Endodermal cell (in vitro differentiated cells): ENCODE measurements around the gene TBCK. TPM values are rescaled to one million over a fixed set of nuclear protein-coding genes. Genes with fewer than 3 reads are reported as not detected.
A peak's percentile ranks its signal among the peaks of the same experiment; 100 is the strongest.

Source experiments
- DNase-seq: peaks from one replicate; pipeline ENCODE4 v3.0.0-alpha.2; 2017
- H3K27ac ChIP-seq: 2 replicates; pipeline ENCODE4 v1.5.1; 2013; ENCODE audit warnings: mild to moderate bottlenecking, low read depth, low read length, moderate library complexity
- H3K27me3 ChIP-seq: 2 replicates; pipeline ENCODE4 v1.6.1; 2013; ENCODE audit warnings: mild to moderate bottlenecking, low read length, moderate library complexity; ENCODE audit not compliant: insufficient read depth, control insufficient read depth, poor library complexity, severe bottlenecking
- H3K36me3 ChIP-seq: 2 replicates; pipeline ENCODE4 v1.7.0; 2013; ENCODE audit warnings: mild to moderate bottlenecking, low read length, moderate library complexity; ENCODE audit not compliant: control insufficient read depth, insufficient read depth
- H3K4me1 ChIP-seq: one replicate; pipeline ENCODE4 v1.7.0; 2013; ENCODE audit warnings: low read length; ENCODE audit not compliant: control insufficient read depth, insufficient read depth
- H3K4me3 ChIP-seq: 2 replicates; pipeline ENCODE4 v1.5.1; 2013; ENCODE audit warnings: mild to moderate bottlenecking, low read length, moderate library complexity
- H3K9ac ChIP-seq: 2 replicates; pipeline ENCODE4 v1.6.1; 2013; ENCODE audit warnings: mild to moderate bottlenecking, low read length, moderate library complexity; ENCODE audit not compliant: poor library complexity, severe bottlenecking; ENCODE audit errors: extremely low read depth
- H3K9me3 ChIP-seq: 2 replicates; pipeline ENCODE4 v1.6.1; 2013; ENCODE audit warnings: mild to moderate bottlenecking, low read length, moderate library complexity; ENCODE audit not compliant: control insufficient read depth
- H3K27ac Mint-ChIP-seq: 2 replicates; pipeline ENCODE4 v1.8.0; 2020; ENCODE audit warnings: mixed read lengths
- H3K27me3 Mint-ChIP-seq: 2 replicates; pipeline ENCODE4 v1.8.0; 2021; ENCODE audit warnings: mild to moderate bottlenecking, mixed read lengths; ENCODE audit not compliant: insufficient read depth
- H3K36me3 Mint-ChIP-seq: 2 replicates; pipeline ENCODE4 v1.8.0; 2020; ENCODE audit warnings: low read depth, mixed read lengths
- H3K4me1 Mint-ChIP-seq: 2 replicates; pipeline ENCODE4 v1.8.0; 2020; ENCODE audit warnings: mixed read lengths
- H3K4me3 Mint-ChIP-seq: 2 replicates; pipeline ENCODE4 v1.8.0; 2020; ENCODE audit warnings: mild to moderate bottlenecking, moderate library complexity, mixed read lengths
- H3K9me3 Mint-ChIP-seq: 2 replicates; pipeline ENCODE4 v1.8.0; 2020; ENCODE audit warnings: mild to moderate bottlenecking, mixed read lengths
- CTCF ChIP-seq: fragments of 200-600 bp; sonication (generic); conservative IDR thresholded peaks from 2 replicates; pipeline ENCODE4 v1.5.0; 2021; ENCODE audit warnings: antibody characterized with exemption, mild to moderate bottlenecking
- WGBS, 2 experiments: methylation state at CpG; one replicate each; pipeline versions ENCODE4 v1.1.5 to v1.1.7; 2013; ENCODE audit warnings: missing lambda C conversion rate in 2 of 2, mixed read lengths in 1 of 2; ENCODE audit not compliant: insufficient coverage in 1 of 2, insufficient read length in 1 of 2; 5-methylcytosine and 5-hydroxymethylcytosine counted together
- total RNA-seq, 2 donors: library from RNA; stranded (reverse); fragmentation: NEBNext Ultra II Directional in 1 of 2; extraction: Animal tissue kit (Norgen Biotek cat#: 25700) in 1 of 2; gene quantifications; 2 replicates in 1 of 2; 3 replicates in 1 of 2; pipeline ENCODE4 v1.2.1, GENCODE V29; 2021

The TBCK gene
- total RNA-seq, 2 donors from 2014 or later: 48.3 to 52.9 TPM

DNA sequence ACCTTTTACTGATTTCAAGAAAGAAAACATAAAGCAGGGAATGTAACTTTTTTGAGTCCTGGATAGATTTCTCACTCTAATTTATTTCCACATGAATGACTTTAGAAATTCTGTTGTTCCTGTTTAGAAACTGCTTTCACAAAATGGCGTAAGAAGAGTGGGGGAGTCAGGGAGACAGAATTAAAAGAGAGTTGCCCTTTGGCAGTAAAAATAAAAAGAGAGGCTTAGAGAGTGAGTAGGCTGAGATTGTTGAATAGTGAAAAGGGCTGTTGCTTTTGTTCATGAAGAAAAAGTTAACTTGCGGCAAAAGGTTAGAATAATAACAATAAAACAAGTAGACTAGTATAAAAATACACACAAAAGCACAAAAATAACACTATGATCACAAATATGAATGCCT, 166.1 kb downstream of the TBCK start:
- Mint-ChIP-seq H3K27ac (no peak overlapping the region), H3K36me3 (peaks cover 55% of the 10 kb centered on the region), H3K4me1 (no peaks in the 10 kb centered on the region), H3K27me3 (no peaks in the 10 kb centered on the region), H3K4me3 (no peak overlapping the region), H3K9me3 (peaks cover 32% of the 10 kb centered on the region)
- H3K27ac ChIP-seq: peak overlapping the region; percentile 9
- H3K27me3 ChIP-seq: no peaks in the 10 kb centered on the region
- TF ChIP-seq CTCF: no peak
- no peaks in the 10 kb centered on the region for H3K36me3 ChIP-seq
- H3K9ac ChIP-seq: no peak overlapping the region
- DNase-seq: no peak
- WGBS, 2 experiments: 95% methylated on average over 2 of the region's 2 CpGs; no CpG with 5 or more reads in 1 of the 2 experiments
- peaks cover 24% of the 10 kb centered on the region for H3K9me3 ChIP-seq
- H3K4me3 ChIP-seq: no peak overlapping the region
- no peaks in the 10 kb centered on the region for H3K4me1 ChIP-seq

- H3K9me3 Mint-ChIP-seq: peaks cover 32% of the 10 kb centered on the region
- no peaks in the 10 kb centered on the region for H3K4me1 Mint-ChIP-seq
- H3K9me3 ChIP-seq: peaks cover 24% of the 10 kb centered on the region
- no peaks in the 10 kb centered on the region for H3K4me1 ChIP-seq
- no peak for DNase-seq
- no peaks in the 10 kb centered on the region for H3K36me3 ChIP-seq
- 88 to 100% methylated on average over 1 of the region's 1 CpG for WGBS, 2 experiments
- H3K4me3 Mint-ChIP-seq: no peak overlapping the region
- no peak overlapping the region for H3K4me3 ChIP-seq
- no peak overlapping the region for H3K27ac ChIP-seq
- H3K36me3 Mint-ChIP-seq: peaks cover 49% of the 10 kb centered on the region
- no peak overlapping the region for H3K9ac ChIP-seq
- H3K27me3 ChIP-seq: no peaks in the 10 kb centered on the region
- H3K27ac Mint-ChIP-seq: no peak overlapping the region
- no peaks in the 10 kb centered on the region for H3K27me3 Mint-ChIP-seq
- TF ChIP-seq CTCF: no peak
Observed at GRCh38 chr4:106149026-106149425, 167.0 kb downstream of the TBCK start.

GRCh38 chr4:106142616-106143127, 173.3 kb downstream of the TBCK start:
- no peak for DNase-seq
- H3K9ac ChIP-seq: no peak overlapping the region
- no peaks in the 10 kb centered on the region for H3K36me3 ChIP-seq
- Mint-ChIP-seq H3K4me3 (no peak overlapping the region), H3K4me1 (no peaks in the 10 kb centered on the region), H3K36me3 (peaks cover 20% of the 10 kb centered on the region), H3K9me3 (peaks cover 19% of the 10 kb centered on the region), H3K27me3 (no peaks in the 10 kb centered on the region), H3K27ac (no peak overlapping the region)
- H3K4me3 ChIP-seq: no peak overlapping the region
- H3K27me3 ChIP-seq: no peaks in the 10 kb centered on the region
- 89 to 100% methylated on average over 3 of the region's 3 CpGs for WGBS, 2 experiments
- H3K4me1 ChIP-seq: no peaks in the 10 kb centered on the region
- no peak for TF ChIP-seq CTCF
- H3K9me3 ChIP-seq: peaks cover 17% of the 10 kb centered on the region
- no peak overlapping the region for H3K27ac ChIP-seq
